Karpas-422 (cell line): Measurements from ENCODE around the gene EHD2. TPM values are rescaled to one million over a fixed set of nuclear protein-coding genes. Genes with fewer than 3 reads are reported as not detected.

Experiments
- DNase-seq: peaks from one replicate; pipeline ENCODE4 v3.0.0-alpha.2; 2015
- H2AFZ ChIP-seq: fragments of 200-600 bp; sonication (generic); 2 replicates; pipeline ENCODE4 v1.6.1; 2014; ENCODE audit warnings: antibody characterized with exemption, low read length, mixed read lengths
- H3K27ac ChIP-seq: fragments of 200-600 bp; sonication (generic); 2 replicates; pipeline ENCODE4 v1.5.1; 2014; ENCODE audit warnings: mild to moderate bottlenecking, low read length, moderate library complexity
- H3K27me3 ChIP-seq: fragments of 200-600 bp; sonication (generic); 2 replicates; pipeline ENCODE4 v1.6.1; 2014; ENCODE audit warnings: low read length, mixed read lengths
- H3K36me3 ChIP-seq: fragments of 200-600 bp; sonication (generic); 2 replicates; pipeline ENCODE4 v1.6.1; 2014; ENCODE audit warnings: low read length, mixed read lengths; ENCODE audit not compliant: insufficient read depth
- H3K4me1 ChIP-seq: fragments of 200-600 bp; sonication (generic); 2 replicates; pipeline ENCODE4 v1.6.1; 2014; ENCODE audit warnings: mild to moderate bottlenecking, low read length, mixed read lengths
- H3K4me2 ChIP-seq: fragments of 200-600 bp; sonication (generic); 2 replicates; pipeline ENCODE4 v1.6.1; 2014; ENCODE audit warnings: low read length, low read depth, mild to moderate bottlenecking; ENCODE audit not compliant: poor library complexity, severe bottlenecking
- H3K4me3 ChIP-seq: fragments of 200-600 bp; sonication (generic); 2 replicates; pipeline ENCODE4 v1.5.1; 2014; ENCODE audit warnings: mild to moderate bottlenecking, antibody characterized with exemption, low read length, mixed read lengths
- H3K79me2 ChIP-seq: fragments of 200-600 bp; sonication (generic); 2 replicates; pipeline ENCODE4 v1.6.1; 2014; ENCODE audit warnings: mild to moderate bottlenecking, low read length, mixed read lengths
- H3K9ac ChIP-seq: fragments of 200-600 bp; sonication (generic); 2 replicates; pipeline ENCODE4 v1.6.0; 2014; ENCODE audit warnings: low read length
- H3K9me2 ChIP-seq: fragments of 200-600 bp; sonication (generic), shearing (Covaris generic); replicated peaks from 2 replicates; pipeline ENCODE4 v1.6.0; 2014; ENCODE audit warnings: mild to moderate bottlenecking, low read length, moderate library complexity; ENCODE audit not compliant: insufficient read depth
- H3K9me3 ChIP-seq: fragments of 300-700, 200-600 bp; sonication (generic); 2 replicates; pipeline ENCODE4 v1.6.1; 2014; ENCODE audit warnings: low read length, mixed read lengths
- H4K20me1 ChIP-seq: fragments of 200-600 bp; sonication (generic); 2 replicates; pipeline ENCODE4 v1.6.1; 2014; ENCODE audit warnings: mild to moderate bottlenecking, antibody characterized with exemption, low read length, low read depth; ENCODE audit not compliant: insufficient read depth
- total RNA-seq: library from RNA; depleted of rRNA; stranded (reverse); fragments of >200 nt; shearing (Covaris generic); gene quantifications from 2 replicates; pipeline ENCODE4 v1.2.3, GENCODE V29; 2014; ENCODE audit warnings: low replicate concordance

Gene EHD2
- total RNA-seq, 1 experiment from 2014 or later, result not detected

DNA sequence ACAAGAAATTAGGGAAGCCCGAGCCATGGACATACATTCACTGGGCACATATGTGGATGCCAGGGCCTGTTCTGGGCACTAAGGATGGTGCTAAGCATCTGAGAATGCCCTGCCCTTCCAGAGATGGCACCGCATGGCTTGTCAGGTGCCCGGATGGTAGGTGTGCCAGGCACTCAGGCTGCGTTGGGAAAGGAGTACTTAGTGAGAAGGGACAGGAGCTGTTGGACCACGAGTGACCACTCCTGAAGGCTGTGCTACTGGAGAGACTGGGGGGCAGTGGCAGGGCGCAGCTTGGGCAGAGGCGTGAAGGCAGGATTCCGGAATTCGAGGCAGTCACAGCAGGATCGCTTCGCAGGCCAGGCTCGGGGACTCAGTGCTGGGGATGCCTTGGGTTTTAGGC, 38.0 kb upstream of the EHD2 start:
- Histone ChIP-seq H3K4me1 (no peaks in the 10 kb centered on the region), H3K27me3 (no peaks in the 10 kb centered on the region), H3K4me2 (no peak overlapping the region), H3K79me2 (peaks cover 3% of the 10 kb centered on the region; the same call in 1 of the 2 replicates), H3K36me3 (no peaks in the 10 kb centered on the region), H3K27ac (no peak overlapping the region), H3K4me3 (no peak overlapping the region), H3K9me2 (no peaks in the 10 kb centered on the region), H2AFZ (no peak overlapping the region), H3K9ac (no peak overlapping the region), H4K20me1 (no peaks in the 10 kb centered on the region), H3K9me3 (no peaks in the 10 kb centered on the region)
- DNase-seq, result no peak

DNA sequence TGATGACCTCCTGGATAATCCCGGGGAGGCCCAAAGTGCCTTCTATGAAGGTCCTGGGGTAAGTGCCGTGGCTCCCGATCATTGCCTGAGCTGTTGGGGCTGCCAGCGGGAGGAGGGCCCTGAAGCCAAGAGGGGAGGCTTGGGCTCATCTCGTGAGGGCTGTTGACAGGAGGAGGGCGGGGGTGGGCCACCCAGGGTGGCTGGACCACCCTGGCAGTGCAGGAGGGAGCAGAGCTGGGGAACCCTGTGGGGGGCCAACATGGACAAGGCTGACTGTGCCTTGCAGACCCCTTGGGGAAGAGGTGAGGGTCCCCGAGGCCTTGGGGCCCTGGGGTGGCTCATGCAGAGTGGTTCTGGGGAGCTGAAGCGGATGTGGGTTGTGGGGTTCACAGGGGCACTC, 37.4 kb upstream of the EHD2 start:
- no peaks in the 10 kb centered on the region for H3K36me3 ChIP-seq
- H3K79me2 ChIP-seq, result no peaks in the 10 kb centered on the region; the same call in 1 of the 2 replicates
- no peak overlapping the region for H3K4me3 ChIP-seq
- H4K20me1 ChIP-seq, result no peaks in the 10 kb centered on the region
- no peaks in the 10 kb centered on the region for H3K9me3 ChIP-seq
- no peak overlapping the region for H2AFZ ChIP-seq
- no peak overlapping the region for H3K9ac ChIP-seq
- no peaks in the 10 kb centered on the region for H3K4me1 ChIP-seq
- no peak overlapping the region for H3K4me2 ChIP-seq
- DNase-seq, result no peak
- H3K27ac ChIP-seq, result no peak overlapping the region
- no peaks in the 10 kb centered on the region for H3K9me2 ChIP-seq
- no peaks in the 10 kb centered on the region for H3K27me3 ChIP-seq

- no peaks in the 10 kb centered on the region for H3K79me2 ChIP-seq
- H3K36me3 ChIP-seq, result no peaks in the 10 kb centered on the region
- no peaks in the 10 kb centered on the region for H3K9me3 ChIP-seq
- no peak overlapping the region for H3K9ac ChIP-seq
- no peak overlapping the region for H3K27ac ChIP-seq
- H3K27me3 ChIP-seq, result no peaks in the 10 kb centered on the region
- H4K20me1 ChIP-seq, result no peaks in the 10 kb centered on the region
- H2AFZ ChIP-seq, result no peak overlapping the region
- DNase-seq, result no peak
- no peaks in the 10 kb centered on the region for H3K9me2 ChIP-seq
- H3K4me2 ChIP-seq, result no peak overlapping the region
- H3K4me1 ChIP-seq, result no peaks in the 10 kb centered on the region
- no peak overlapping the region for H3K4me3 ChIP-seq
Observed at GRCh38 chr19:47676811-47677210, 36.4 kb upstream of the EHD2 start.

DNA sequence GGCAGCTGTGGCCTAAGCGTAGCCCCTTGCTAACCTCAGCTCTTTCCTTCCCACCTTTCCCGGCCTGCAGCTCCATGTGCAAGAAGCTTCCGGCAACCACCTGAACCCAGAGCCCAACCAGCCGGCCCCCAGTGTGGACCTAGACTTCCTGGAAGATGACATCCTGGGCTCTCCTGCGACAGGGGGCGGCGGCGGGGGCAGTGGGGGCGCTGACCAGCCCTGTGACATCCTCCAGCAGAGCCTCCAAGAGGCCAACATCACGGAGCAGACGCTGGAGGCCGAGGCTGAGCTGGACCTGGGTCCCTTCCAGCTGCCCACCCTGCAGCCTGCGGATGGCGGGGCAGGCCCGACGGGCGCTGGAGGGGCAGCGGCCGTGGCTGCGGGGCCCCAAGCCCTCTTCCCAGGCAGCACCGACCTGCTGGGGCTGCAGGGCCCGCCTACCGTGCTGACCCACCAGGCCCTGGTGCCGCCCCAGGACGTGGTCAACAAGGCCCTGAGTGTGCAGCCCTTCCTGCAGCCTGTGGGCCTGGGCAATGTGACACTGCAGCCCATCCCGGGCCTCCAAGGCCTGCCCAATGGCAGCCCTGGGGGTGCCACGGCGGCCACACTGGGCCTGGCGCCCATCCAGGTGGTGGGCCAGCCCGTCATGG, 33.8 kb upstream of the EHD2 start:
- Histone ChIP-seq H3K27ac (no peak overlapping the region), H4K20me1 (no peaks in the 10 kb centered on the region), H3K9me2 (no peaks in the 10 kb centered on the region), H3K9me3 (no peaks in the 10 kb centered on the region), H3K4me2 (no peak overlapping the region), H3K27me3 (no peaks in the 10 kb centered on the region), H2AFZ (no peak overlapping the region), H3K4me1 (peaks cover 7% of the 10 kb centered on the region), H3K9ac (no peak overlapping the region), H3K79me2 (no peaks in the 10 kb centered on the region), H3K36me3 (no peaks in the 10 kb centered on the region), H3K4me3 (no peak overlapping the region)
- DNase-seq, result no peak

DNA sequence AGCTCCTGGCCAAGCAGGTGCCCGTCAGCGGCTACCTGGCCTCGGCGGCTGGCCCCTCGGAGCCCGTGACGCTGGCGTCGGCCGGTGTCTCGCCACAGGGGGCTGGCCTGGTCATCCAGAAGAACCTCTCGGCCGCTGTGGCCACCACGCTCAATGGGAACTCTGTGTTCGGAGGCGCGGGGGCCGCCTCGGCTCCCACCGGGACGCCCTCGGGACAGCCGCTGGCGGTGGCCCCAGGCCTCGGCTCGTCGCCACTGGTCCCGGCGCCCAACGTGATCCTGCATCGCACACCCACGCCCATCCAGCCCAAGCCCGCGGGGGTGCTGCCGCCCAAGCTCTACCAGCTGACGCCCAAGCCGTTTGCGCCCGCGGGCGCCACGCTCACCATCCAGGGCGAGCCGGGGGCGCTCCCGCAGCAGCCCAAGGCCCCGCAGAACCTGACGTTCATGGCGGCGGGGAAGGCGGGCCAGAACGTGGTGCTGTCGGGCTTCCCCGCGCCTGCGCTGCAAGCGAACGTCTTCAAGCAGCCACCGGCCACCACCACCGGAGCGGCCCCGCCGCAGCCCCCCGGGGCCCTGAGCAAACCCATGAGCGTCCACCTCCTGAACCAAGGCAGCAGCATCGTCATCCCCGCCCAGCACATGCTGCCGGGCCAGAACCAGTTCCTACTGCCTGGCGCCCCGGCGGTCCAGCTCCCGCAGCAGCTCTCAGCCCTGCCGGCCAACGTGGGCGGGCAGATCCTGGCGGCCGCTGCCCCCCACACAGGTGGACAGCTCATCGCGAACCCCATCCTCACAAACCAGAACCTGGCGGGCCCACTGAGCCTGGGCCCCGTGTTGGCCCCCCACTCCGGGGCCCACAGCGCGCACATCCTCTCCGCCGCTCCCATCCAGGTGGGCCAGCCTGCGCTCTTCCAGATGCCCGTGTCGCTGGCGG, 33.0 kb upstream of the EHD2 start:
- Histone ChIP-seq H3K9me3 (no peaks in the 10 kb centered on the region), H3K4me3 (no peak overlapping the region), H3K79me2 (no peaks in the 10 kb centered on the region)

DNA sequence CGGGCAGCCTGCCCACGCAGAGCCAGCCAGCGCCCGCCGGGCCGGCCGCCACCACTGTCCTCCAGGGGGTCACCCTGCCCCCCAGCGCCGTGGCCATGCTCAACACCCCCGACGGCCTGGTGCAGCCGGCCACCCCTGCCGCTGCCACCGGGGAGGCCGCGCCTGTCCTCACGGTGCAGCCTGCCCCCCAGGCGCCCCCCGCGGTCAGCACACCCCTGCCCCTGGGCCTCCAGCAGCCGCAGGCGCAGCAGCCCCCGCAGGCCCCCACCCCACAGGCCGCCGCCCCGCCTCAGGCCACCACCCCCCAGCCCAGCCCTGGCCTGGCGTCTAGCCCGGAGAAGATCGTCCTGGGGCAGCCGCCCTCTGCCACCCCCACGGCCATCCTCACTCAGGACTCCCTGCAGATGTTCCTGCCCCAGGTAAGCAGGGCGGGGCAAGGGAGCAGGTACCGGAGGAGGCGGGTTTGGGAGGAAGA, 32.3 kb upstream of the EHD2 start:
- Histone ChIP-seq H3K9me2 (no peaks in the 10 kb centered on the region), H3K79me2 (no peaks in the 10 kb centered on the region), H3K9ac (no peak overlapping the region), H3K9me3 (no peaks in the 10 kb centered on the region), H2AFZ (no peak overlapping the region), H4K20me1 (no peaks in the 10 kb centered on the region), H3K36me3 (no peaks in the 10 kb centered on the region), H3K4me2 (no peak overlapping the region), H3K27ac (no peak overlapping the region), H3K4me3 (no peak overlapping the region), H3K27me3 (no peaks in the 10 kb centered on the region), H3K4me1 (peaks cover 7% of the 10 kb centered on the region)
- DNase-seq, result no peak

More for the DNA sequence above, 33.0 kb upstream of the EHD2 start:
- H3K9me2 ChIP-seq, result no peaks in the 10 kb centered on the region
- no peak overlapping the region for H3K4me2 ChIP-seq
- H3K36me3 ChIP-seq, result no peaks in the 10 kb centered on the region
- no peak overlapping the region for H3K9ac ChIP-seq
- no peaks in the 10 kb centered on the region for H4K20me1 ChIP-seq
- H2AFZ ChIP-seq, result no peak overlapping the region
- H3K27me3 ChIP-seq, result no peaks in the 10 kb centered on the region
- H3K4me1 ChIP-seq, result peaks cover 7% of the 10 kb centered on the region
- DNase-seq, result no peak
- H3K27ac ChIP-seq, result no peak overlapping the region

DNA sequence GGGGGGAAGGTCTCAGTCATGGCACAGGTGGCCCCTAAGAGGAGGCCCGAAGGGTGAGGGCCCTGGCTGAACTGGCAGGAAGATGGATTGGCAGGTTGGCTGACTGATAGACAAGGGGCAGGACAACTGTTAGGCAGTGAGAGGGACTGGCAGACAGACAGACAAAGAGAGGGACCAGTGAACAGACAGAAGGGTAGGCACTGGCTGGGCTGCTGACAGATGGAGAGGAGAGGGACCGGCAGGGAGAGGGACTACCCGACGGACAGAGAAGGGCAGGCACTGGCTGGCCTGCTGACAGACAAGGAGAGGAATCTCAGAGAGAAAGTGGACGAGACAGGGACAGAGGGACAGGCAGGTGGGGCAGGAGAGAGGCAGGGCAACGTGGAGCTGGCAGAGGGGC, 31.8 kb upstream of the EHD2 start:
- Histone ChIP-seq H3K4me1 (peaks cover 7% of the 10 kb centered on the region), H3K9me3 (no peaks in the 10 kb centered on the region), H4K20me1 (no peaks in the 10 kb centered on the region), H3K27me3 (no peaks in the 10 kb centered on the region), H2AFZ (no peak overlapping the region), H3K36me3 (no peaks in the 10 kb centered on the region), H3K9me2 (no peaks in the 10 kb centered on the region), H3K4me3 (no peak overlapping the region), H3K4me2 (no peak overlapping the region), H3K79me2 (no peaks in the 10 kb centered on the region), H3K9ac (no peak overlapping the region), H3K27ac (no peak overlapping the region)
- no peak for DNase-seq

GRCh38 chr19:47681936-47682335, 31.3 kb upstream of the EHD2 start:
- no peak overlapping the region for H3K4me2 ChIP-seq
- H2AFZ ChIP-seq, result no peak overlapping the region
- H3K27ac ChIP-seq, result no peak overlapping the region
- no peak for DNase-seq
- H3K4me3 ChIP-seq, result no peak overlapping the region
- H3K9me3 ChIP-seq, result no peaks in the 10 kb centered on the region
- H3K36me3 ChIP-seq, result no peaks in the 10 kb centered on the region
- H3K9ac ChIP-seq, result no peak overlapping the region
- no peaks in the 10 kb centered on the region for H3K79me2 ChIP-seq
- H3K9me2 ChIP-seq, result no peaks in the 10 kb centered on the region
- H3K4me1 ChIP-seq, result peaks cover 7% of the 10 kb centered on the region
- no peaks in the 10 kb centered on the region for H4K20me1 ChIP-seq
- H3K27me3 ChIP-seq, result no peaks in the 10 kb centered on the region
